Activated naive CD8-positive, alpha-beta T cell treated with anti-CD3 and anti-CD28 coated beads for 36 hours (primary cell): ENCODE measurements around the gene TMEM54. TPM values are rescaled to one million over a fixed set of nuclear protein-coding genes. Genes with fewer than 3 reads are reported as not detected.
"Not testable (repeated sequence)": the region's sequence is repeated elsewhere in the genome, so short reads cannot be mapped to it uniquely, and the experiment has no call there.

Experiments
- DNase-seq: peaks from one replicate; pipeline ENCODE4 v3.0.0; 2021
- H3K27ac Mint-ChIP-seq: one replicate; pipeline ENCODE4 v1.8.0; 2022; ENCODE audit warnings: mild to moderate bottlenecking, moderate library complexity, mixed read lengths
- H3K27me3 Mint-ChIP-seq: one replicate; pipeline ENCODE4 v1.8.0; 2022; ENCODE audit warnings: mild to moderate bottlenecking, mixed read lengths
- H3K36me3 Mint-ChIP-seq: one replicate; pipeline ENCODE4 v1.8.0; 2021; ENCODE audit warnings: mild to moderate bottlenecking, mixed read lengths
- H3K4me1 Mint-ChIP-seq: one replicate; pipeline ENCODE4 v1.8.0; 2021; ENCODE audit warnings: mixed read lengths
- H3K4me3 Mint-ChIP-seq: one replicate; pipeline ENCODE4 v1.8.0; 2022; ENCODE audit warnings: mild to moderate bottlenecking, moderate library complexity, mixed read lengths
- H3K9me3 Mint-ChIP-seq: one replicate; pipeline ENCODE4 v1.8.0; 2022; ENCODE audit warnings: mixed read lengths
- total RNA-seq, 2 experiments: library from RNA; stranded (reverse); gene quantifications; one replicate each; pipeline ENCODE4 v1.2.3, GENCODE V29; 2021

The TMEM54 gene
- total RNA-seq, 2 experiments from 2014 or later = 1.2 to 1.4 TPM

DNA sequence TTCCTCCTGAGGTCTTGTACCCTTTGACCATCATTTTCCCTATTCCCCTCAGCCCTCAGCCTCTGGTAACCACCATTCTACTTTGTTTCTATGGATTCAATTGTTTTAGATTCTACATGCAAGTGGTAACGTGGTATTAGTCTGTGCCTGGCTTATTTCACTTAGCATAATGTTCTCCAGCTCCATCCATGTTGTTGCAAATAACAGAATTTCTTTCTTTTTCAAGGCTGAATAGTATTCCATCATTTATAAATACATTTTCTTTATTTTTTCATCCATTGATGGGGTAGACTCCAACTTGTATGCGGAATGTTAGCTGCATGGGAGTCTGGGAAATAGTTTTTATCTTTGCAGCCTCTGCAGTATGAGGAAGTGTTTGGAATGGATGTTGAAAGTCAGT is 26.3 kb upstream of the TMEM54 start:
- H3K9me3 Mint-ChIP-seq = no peaks in the 10 kb centered on the region

GRCh38 chr1:32926562-32926961 is 25.4 kb upstream of the TMEM54 start:
- Mint-ChIP-seq H3K9me3 (no peaks in the 10 kb centered on the region), H3K4me3 (no peak overlapping the region), H3K27me3 (peaks cover 61% of the 10 kb centered on the region), H3K27ac (no peak overlapping the region), H3K4me1 (peaks cover 14% of the 10 kb centered on the region), H3K36me3 (no peaks in the 10 kb centered on the region)
- DNase-seq = no peak

More for the DNA sequence above, 26.3 kb upstream of the TMEM54 start:
- H3K4me3 Mint-ChIP-seq = no peak overlapping the region
- H3K27ac Mint-ChIP-seq = no peak overlapping the region
- H3K36me3 Mint-ChIP-seq = no peaks in the 10 kb centered on the region
- H3K4me1 Mint-ChIP-seq = peaks cover 14% of the 10 kb centered on the region
- no peak for DNase-seq
- H3K27me3 Mint-ChIP-seq = peaks cover 52% of the 10 kb centered on the region

DNA sequence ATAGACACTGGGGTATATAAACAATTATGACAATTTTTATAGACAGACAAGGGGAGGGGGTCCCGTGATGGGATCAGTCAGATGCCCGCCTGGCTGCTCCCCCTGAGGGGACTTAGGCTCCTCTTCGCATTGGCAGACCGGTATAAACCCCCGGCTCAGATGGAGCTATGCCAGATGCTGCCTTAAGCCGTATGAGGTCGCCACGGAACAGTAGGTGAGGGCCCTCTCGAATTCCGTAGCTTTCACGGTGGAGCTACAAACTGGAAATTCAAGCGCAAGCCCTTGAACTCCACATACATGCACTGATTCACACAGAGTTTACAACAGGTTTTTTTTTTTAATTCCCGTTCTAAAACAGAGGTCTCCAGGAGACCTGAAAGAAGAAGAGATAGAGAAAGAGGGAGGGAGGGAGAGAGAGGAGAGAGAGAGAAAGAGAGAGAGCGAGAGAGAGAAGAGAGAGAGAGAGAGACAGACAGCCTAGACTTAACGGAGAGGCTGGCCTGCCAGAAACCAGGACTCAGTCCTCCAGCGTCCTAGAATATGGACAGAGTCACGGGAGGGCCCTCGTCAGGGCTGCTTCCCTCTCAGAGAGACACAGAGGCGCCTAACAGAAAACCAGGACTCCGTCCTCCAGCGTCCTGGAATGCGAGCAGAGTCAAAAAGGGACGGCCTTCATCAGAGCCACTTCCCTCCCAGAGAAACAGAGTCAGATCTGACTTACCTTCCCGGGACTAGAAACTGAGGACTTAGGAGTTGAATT is 24.4 kb upstream of the TMEM54 start:
- Mint-ChIP-seq H3K27me3 (peaks cover 70% of the 10 kb centered on the region), H3K4me1 (peaks cover 14% of the 10 kb centered on the region), H3K4me3 (peak overlapping the region; percentile 33), H3K9me3 (no peaks in the 10 kb centered on the region), H3K27ac (no peak overlapping the region), H3K36me3 (no peaks in the 10 kb centered on the region)
- peak; percentile 10 for DNase-seq

GRCh38 chr1:32924881-32925344 is 23.7 kb upstream of the TMEM54 start:
- DNase-seq = peak; percentile 29
- Mint-ChIP-seq H3K27me3 (peaks cover 76% of the 10 kb centered on the region), H3K4me1 (peaks cover 16% of the 10 kb centered on the region), H3K27ac (no peak overlapping the region), H3K36me3 (no peaks in the 10 kb centered on the region), H3K9me3 (no peaks in the 10 kb centered on the region), H3K4me3 (peak overlapping the region; percentile 16)

- peaks cover 88% of the 10 kb centered on the region for H3K27me3 Mint-ChIP-seq
- no peaks in the 10 kb centered on the region for H3K36me3 Mint-ChIP-seq
- no peak overlapping the region for H3K27ac Mint-ChIP-seq
- H3K9me3 Mint-ChIP-seq = no peaks in the 10 kb centered on the region
- H3K4me3 Mint-ChIP-seq = no peak overlapping the region
- peaks cover 28% of the 10 kb centered on the region for H3K4me1 Mint-ChIP-seq
- no peak for DNase-seq
Observed at GRCh38 chr1:32920833-32921232, 19.6 kb upstream of the TMEM54 start.

GRCh38 chr1:32919811-32920733 is 18.9 kb upstream of the TMEM54 start:
- Mint-ChIP-seq H3K4me1 (peaks cover 20% of the 10 kb centered on the region), H3K9me3 (no peaks in the 10 kb centered on the region), H3K4me3 (peak overlapping the region; percentile 4), H3K27ac (no peak overlapping the region), H3K27me3 (peaks cover 80% of the 10 kb centered on the region), H3K36me3 (no peaks in the 10 kb centered on the region)
- DNase-seq = no peak

- Mint-ChIP-seq H3K4me1 (peaks cover 15% of the 10 kb centered on the region), H3K27me3 (peaks cover 65% of the 10 kb centered on the region), H3K27ac (no peak overlapping the region), H3K36me3 (no peaks in the 10 kb centered on the region), H3K9me3 (no peaks in the 10 kb centered on the region), H3K4me3 (no peak overlapping the region)
- DNase-seq = no peak
Observed at GRCh38 chr1:32918179-32918578, 17.0 kb upstream of the TMEM54 start.

DNA sequence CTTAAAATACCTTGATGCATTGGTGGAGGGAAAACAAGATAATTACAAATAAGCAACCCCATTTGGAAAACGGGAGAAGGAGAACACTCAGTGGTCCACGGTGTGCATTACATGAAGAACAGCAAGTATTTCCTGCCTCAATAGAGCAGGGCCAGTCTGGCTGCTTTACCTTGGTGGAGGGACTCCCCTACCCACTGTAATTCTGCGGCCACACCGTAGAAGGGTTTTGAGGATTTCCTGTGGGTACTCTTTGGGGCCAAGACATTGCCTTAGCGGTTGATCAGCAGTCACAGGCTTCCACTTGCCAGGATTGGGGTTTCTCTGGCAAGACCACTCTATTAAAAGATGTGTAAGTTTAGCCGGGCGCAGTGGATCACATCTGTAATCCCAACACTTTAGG is 16.3 kb upstream of the TMEM54 start:
- Mint-ChIP-seq H3K27ac (no peak overlapping the region), H3K9me3 (no peaks in the 10 kb centered on the region), H3K27me3 (peaks cover 58% of the 10 kb centered on the region), H3K4me3 (no peak overlapping the region), H3K36me3 (no peaks in the 10 kb centered on the region), H3K4me1 (peaks cover 15% of the 10 kb centered on the region)
- no peak for DNase-seq

DNA sequence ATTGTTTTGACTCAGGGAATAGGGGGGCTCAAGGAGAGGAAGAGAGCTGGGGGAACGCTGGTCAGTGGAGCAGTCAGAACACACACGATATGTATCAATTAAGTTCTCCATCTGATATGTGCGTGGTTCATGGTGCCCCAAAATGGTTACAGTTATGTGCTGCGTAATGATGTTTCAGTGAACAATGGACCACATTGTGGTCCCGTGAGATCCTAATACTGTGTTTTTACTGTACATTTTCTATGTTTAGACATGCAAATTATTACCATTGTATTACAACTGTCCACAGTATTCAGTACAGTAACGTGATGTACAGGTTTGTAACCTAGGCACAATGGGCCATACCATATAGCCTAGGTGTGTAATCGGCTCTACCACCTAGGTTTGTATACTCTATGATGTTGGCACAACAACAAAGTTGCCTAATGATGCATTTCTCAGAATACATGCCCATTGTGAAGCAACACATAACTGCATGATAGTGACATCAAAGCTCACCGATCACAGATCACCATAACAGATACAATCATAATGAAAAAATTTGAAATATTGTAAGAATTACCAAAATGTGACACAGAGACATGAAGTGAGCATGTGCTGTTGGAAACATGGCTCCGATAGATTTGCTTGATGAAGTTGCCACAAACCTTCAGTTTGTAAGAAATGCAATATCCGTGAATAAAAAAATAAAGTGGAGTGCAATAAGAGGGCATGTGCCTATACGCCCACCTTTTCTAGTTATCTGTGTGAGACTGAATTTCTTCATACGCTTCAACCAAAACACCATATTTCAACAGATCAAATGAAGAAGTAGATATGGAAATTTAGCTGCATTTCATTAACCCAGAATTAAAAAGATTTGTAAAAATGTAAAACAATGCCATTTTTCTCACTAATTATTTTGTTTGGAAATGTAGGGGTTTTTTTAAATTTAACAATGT is 14.8 kb upstream of the TMEM54 start:
- Mint-ChIP-seq H3K4me3 (no peak overlapping the region), H3K9me3 (no peaks in the 10 kb centered on the region), H3K27me3 (peaks cover 43% of the 10 kb centered on the region), H3K27ac (no peak overlapping the region), H3K4me1 (peaks cover 15% of the 10 kb centered on the region), H3K36me3 (no peaks in the 10 kb centered on the region)
- no peak for DNase-seq

- Mint-ChIP-seq H3K27ac (no peak overlapping the region), H3K9me3 (no peaks in the 10 kb centered on the region), H3K27me3 (peaks cover 4% of the 10 kb centered on the region), H3K4me1 (no peaks in the 10 kb centered on the region), H3K4me3 (no peak overlapping the region), H3K36me3 (no peaks in the 10 kb centered on the region)
- no peak for DNase-seq
Observed at GRCh38 chr1:32910319-32910718, 9.1 kb upstream of the TMEM54 start.

DNA sequence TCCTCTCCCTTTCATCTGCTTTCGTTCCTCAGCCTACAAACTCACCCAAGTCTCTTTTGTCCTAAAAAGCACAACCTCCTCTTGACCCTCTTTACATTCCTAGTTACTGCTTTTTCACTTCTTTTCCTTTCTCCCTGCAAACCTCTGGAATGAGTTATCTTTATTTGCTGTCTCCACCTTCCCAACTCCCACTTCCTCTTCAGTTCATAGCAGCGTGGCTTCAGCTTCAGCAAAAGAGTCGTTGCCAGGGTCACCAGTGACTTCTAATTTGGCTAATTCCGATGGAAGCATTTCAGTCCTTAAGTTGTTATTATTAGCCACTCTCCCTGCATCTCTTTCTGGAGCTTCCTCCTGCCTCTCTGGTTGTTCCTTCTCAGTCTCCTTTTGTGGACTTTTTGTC is 6.2 kb upstream of the TMEM54 start:
- H3K4me3 Mint-ChIP-seq = no peak overlapping the region
- no peak for DNase-seq
- peaks cover 6% of the 10 kb centered on the region for H3K27me3 Mint-ChIP-seq
- no peaks in the 10 kb centered on the region for H3K9me3 Mint-ChIP-seq
- no peaks in the 10 kb centered on the region for H3K36me3 Mint-ChIP-seq
- no peak overlapping the region for H3K27ac Mint-ChIP-seq
- H3K4me1 Mint-ChIP-seq = no peaks in the 10 kb centered on the region

- Mint-ChIP-seq H3K36me3 (no peaks in the 10 kb centered on the region), H3K27ac (no peak overlapping the region), H3K4me3 (no peak overlapping the region), H3K27me3 (peaks cover 14% of the 10 kb centered on the region), H3K4me1 (peaks cover 1% of the 10 kb centered on the region), H3K9me3 (no peaks in the 10 kb centered on the region)
- DNase-seq = no peak
Observed at GRCh38 chr1:32906654-32907053, 5.5 kb upstream of the TMEM54 start.

DNA sequence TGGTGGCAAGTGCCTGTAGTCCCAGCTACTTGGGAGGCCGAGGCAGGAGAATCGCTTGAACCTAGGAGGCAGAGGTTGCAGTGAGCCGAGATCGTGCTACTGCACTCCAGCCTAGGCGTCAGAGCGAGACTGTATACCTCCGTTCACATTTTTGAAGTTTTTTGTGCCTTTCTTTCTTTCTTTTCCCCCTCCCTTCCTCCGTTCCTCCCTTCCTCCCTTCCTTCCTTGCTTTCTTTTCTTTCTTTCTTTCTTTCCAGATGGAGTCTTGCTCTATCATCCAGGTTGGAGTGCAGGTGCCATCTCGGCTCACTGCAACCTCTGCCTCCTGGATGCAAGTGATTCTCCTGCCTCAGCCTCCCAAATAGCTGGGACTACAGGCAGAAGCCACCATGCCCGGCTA is 4.4 kb upstream of the TMEM54 start:
- H3K36me3 Mint-ChIP-seq, H3K4me3 Mint-ChIP-seq, H3K9me3 Mint-ChIP-seq, H3K27ac Mint-ChIP-seq, DNase-seq, H3K4me1 Mint-ChIP-seq: not testable (repeated sequence)
- H3K27me3 Mint-ChIP-seq = peaks cover 20% of the 10 kb centered on the region

DNA sequence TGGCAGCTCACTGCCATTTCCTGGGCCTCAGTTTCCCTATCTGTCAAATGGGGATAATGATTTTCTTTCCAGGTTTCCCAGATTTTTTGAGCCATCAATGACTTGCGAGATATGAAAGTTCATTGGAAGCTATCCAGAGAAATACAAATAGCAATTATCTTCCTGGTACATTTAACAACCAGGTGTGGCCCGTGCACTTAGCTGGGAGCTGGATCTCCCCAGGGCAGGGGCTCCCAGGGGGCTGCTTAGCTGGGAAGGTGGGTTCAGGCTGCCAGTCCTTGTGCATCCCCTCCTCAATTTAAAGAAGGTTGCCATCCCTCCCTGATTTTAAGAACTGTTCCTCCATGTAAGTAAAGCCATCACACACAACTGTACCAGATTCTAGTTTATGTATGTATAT is 3.6 kb upstream of the TMEM54 start:
- Mint-ChIP-seq H3K27me3 (peaks cover 28% of the 10 kb centered on the region), H3K36me3 (no peaks in the 10 kb centered on the region), H3K9me3 (no peaks in the 10 kb centered on the region), H3K4me3 (no peak overlapping the region), H3K27ac (no peak overlapping the region), H3K4me1 (peaks cover 2% of the 10 kb centered on the region)
- no peak for DNase-seq
